ENCODE data around the gene ITPK1.

DNA sequence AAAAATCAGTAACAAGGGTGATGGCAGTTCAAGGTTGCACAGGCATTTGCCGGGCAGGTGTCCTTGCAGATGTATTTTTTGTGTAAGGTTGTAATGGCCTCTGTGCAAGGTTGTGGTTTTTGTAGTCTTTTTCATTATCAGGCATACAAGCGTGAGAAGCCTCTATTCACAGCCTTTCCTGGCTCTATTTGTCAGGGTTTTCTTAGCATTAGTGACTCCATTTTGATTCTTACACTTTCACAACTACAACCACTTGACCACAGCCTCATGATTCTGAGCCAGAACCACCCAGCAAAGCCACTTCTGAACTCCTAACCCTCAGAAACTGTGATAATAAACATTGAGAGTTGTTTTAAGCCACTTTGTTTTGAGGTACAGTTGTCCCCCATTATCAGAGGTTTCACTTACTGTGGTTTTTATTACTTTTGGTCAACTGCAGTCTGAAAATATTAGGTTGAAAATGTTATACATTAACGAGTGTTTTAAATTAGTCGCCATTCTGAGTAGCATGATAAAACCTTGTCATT lies 220.3 kb downstream of the ITPK1 start:
- no peak for TF ChIP-seq ISL1 (CRISPR knock-in tag; IDR thresholded peaks at IDR 0.05)
- no peak for TF ChIP-seq PATZ1 (CRISPR knock-in tag; IDR thresholded peaks at IDR 0.05; ENCODE audit: borderline replicate concordance)
- TF ChIP-seq CSDC2 (CRISPR knock-in tag; IDR thresholded peaks at IDR 0.05): no peak
- no peak for TF ChIP-seq BACH2 (CRISPR knock-in tag; IDR thresholded peaks at IDR 0.05; ENCODE audit: borderline replicate concordance)
- no peak for TF ChIP-seq ZNF8 (CRISPR knock-in tag; IDR thresholded peaks at IDR 0.05)
- TF ChIP-seq, protein P1, sequence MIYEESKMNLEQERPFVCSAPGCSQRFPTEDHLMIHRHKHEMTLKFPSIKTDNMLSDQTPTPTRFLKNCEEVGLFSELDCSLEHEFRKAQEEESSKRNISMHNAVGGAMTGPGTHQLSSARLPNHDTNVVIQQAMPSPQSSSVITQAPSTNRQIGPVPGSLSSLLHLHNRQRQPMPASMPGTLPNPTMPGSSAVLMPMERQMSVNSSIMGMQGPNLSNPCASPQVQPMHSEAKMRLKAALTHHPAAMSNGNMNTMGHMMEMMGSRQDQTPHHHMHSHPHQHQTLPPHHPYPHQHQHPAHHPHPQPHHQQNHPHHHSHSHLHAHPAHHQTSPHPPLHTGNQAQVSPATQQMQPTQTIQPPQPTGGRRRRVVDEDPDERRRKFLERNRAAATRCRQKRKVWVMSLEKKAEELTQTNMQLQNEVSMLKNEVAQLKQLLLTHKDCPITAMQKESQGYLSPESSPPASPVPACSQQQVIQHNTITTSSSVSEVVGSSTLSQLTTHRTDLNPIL (CRISPR knock-in tag; IDR thresholded peaks at IDR 0.05; ENCODE audit: low read depth): no peak
- no peak for TF ChIP-seq ZFP3 (CRISPR knock-in tag; IDR thresholded peaks at IDR 0.05)
- TF ChIP-seq ARNTL (CRISPR knock-in tag; IDR thresholded peaks at IDR 0.05; ENCODE audit: borderline replicate concordance, low read depth): no peak
- no peak for TF ChIP-seq OSR1 (CRISPR knock-in tag; IDR thresholded peaks at IDR 0.05)
- TF ChIP-seq ZNF70 (CRISPR knock-in tag; IDR thresholded peaks at IDR 0.05): no peak
- TF ChIP-seq ZC3H10 (CRISPR knock-in tag; IDR thresholded peaks at IDR 0.05): no peak
- TF ChIP-seq, protein P2, sequence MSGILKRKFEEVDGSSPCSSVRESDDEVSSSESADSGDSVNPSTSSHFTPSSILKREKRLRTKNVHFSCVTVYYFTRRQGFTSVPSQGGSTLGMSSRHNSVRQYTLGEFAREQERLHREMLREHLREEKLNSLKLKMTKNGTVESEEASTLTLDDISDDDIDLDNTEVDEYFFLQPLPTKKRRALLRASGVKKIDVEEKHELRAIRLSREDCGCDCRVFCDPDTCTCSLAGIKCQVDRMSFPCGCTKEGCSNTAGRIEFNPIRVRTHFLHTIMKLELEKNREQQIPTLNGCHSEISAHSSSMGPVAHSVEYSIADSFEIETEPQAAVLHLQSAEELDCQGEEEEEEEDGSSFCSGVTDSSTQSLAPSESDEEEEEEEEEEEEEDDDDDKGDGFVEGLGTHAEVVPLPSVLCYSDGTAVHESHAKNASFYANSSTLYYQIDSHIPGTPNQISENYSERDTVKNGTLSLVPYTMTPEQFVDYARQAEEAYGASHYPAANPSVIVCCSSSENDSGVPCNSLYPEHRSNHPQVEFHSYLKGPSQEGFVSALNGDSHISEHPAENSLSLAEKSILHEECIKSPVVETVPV (CRISPR knock-in tag; IDR thresholded peaks at IDR 0.05): no peak
